ENCODE measurements around the gene C15orf39. TPM values are rescaled to one million over a fixed set of nuclear protein-coding genes. Genes with fewer than 3 reads are reported as not detected.
"Not testable (repeated sequence)": the region's sequence is repeated elsewhere in the genome, so short reads cannot be mapped to it uniquely, and the experiment has no call there.

The C15orf39 gene
- polyA plus RNA-seq, 3 donors: 8.9 to 80.7 (median 18.2) TPM

DNA sequence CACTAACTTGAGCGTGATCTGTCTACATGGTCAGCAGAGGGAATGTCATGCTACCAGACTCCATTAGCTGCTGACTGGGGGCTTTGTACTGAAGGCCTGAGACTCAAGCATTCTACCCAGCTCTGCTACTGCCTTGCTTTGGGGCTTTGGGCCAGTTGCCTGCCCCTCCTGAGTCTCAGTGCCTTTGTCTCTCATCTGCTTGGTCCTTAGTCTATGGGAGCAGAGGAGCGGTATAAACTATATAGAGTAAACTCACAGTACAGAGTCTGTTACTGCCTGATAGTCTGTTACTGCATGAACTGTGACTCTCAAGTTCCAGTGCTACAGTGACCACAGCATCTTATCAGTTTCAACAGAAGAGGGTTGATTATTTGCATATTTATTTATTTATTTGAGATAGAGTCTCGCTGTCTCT lies 38.5 kb upstream of the C15orf39 start:
- intact Hi-C loops (cut with micrococcal nuclease): loop anchor here in 1 of 2 donors (5.0 kb wide), 1 partner anchor 39 kb away; the partner anchor contains the start of gene C15orf39
- DNase-seq: no peak
- WGBS (ENCODE audit: insufficient coverage): 89% methylated on average over 1 of the region's 3 CpGs
- H3K4me1 Mint-ChIP-seq: peaks cover 57% of the 10 kb centered on the region
- Histone ChIP-seq H3K9ac (ENCODE audit: insufficient read depth, low read length, poor library complexity, severe bottlenecking) (no peak overlapping the region), H3K4me2 (replicated peaks; ENCODE audit: extremely low read depth, low read length, poor library complexity, severe bottlenecking) (no peak overlapping the region), H3K36me3 (replicated peaks in 1 of 2; ENCODE audit: control insufficient read depth in 1 of 2, insufficient read depth in 2 of 2, low read length in 2 of 2) (no peaks in the 10 kb centered on the region), H3K9me3 (replicated peaks in 1 of 2; ENCODE audit: control insufficient read depth in 1 of 2, insufficient read depth in 1 of 2, low read length in 2 of 2) (no peaks in the 10 kb centered on the region), H3K4me1 (ENCODE audit: control insufficient read depth in 1 of 2, insufficient read depth in 2 of 2, low read length in 2 of 2) (peaks cover 55 to 69% of the 10 kb centered on the region in 2 donors), H2AFZ (ENCODE audit: insufficient read depth, low read depth, low read length, poor library complexity, severe bottlenecking) (no peak overlapping the region), H3K27me3 (ENCODE audit: control insufficient read depth in 2 of 2, insufficient read depth in 2 of 2, low read length in 2 of 2) (no peaks in the 10 kb centered on the region), H3K79me2 (ENCODE audit: insufficient read depth, low read length) (no peaks in the 10 kb centered on the region), H4K20me1 (ENCODE audit: insufficient read depth, low read length) (no peaks in the 10 kb centered on the region), H3K4me3 (replicated peaks in 1 of 3; ENCODE audit: low read depth in 2 of 3, low read length in 3 of 3) (no peak overlapping the region), H3K27ac (ENCODE audit: low read depth in 1 of 2, low read length in 2 of 2) (peak overlapping the region in 1 of 2 donors; percentile 70)
- peaks cover 0 to 2% (median 0%) of the 10 kb centered on the region in 3 donors for H3K27me3 Mint-ChIP-seq (ENCODE audit: low read depth in 3 of 3)
- H3K4me3 Mint-ChIP-seq: no peak overlapping the region
- H3K36me3 Mint-ChIP-seq: peaks cover 0 to 3% of the 10 kb centered on the region in 2 donors
- TF ChIP-seq, protein P1, sequence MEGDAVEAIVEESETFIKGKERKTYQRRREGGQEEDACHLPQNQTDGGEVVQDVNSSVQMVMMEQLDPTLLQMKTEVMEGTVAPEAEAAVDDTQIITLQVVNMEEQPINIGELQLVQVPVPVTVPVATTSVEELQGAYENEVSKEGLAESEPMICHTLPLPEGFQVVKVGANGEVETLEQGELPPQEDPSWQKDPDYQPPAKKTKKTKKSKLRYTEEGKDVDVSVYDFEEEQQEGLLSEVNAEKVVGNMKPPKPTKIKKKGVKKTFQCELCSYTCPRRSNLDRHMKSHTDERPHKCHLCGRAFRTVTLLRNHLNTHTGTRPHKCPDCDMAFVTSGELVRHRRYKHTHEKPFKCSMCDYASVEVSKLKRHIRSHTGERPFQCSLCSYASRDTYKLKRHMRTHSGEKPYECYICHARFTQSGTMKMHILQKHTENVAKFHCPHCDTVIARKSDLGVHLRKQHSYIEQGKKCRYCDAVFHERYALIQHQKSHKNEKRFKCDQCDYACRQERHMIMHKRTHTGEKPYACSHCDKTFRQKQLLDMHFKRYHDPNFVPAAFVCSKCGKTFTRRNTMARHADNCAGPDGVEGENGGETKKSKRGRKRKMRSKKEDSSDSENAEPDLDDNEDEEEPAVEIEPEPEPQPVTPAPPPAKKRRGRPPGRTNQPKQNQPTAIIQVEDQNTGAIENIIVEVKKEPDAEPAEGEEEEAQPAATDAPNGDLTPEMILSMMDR (IDR thresholded peaks at IDR 0.05): no peak
- peak overlapping the region in 2 of 7 donors; percentile 81 to 89 for H3K27ac Mint-ChIP-seq
- H3K9me3 Mint-ChIP-seq: no peaks in the 10 kb centered on the region

- peak overlapping the region in 1 of 2 donors; percentile 58 for H3K27ac ChIP-seq (ENCODE audit: low read depth in 1 of 2, low read length in 2 of 2)
- peaks cover 55% of the 10 kb centered on the region for H3K4me1 Mint-ChIP-seq
- H3K9me3 Mint-ChIP-seq: peaks cover 0 to 7% (median 6%) of the 10 kb centered on the region in 7 donors
- H3K36me3 ChIP-seq (replicated peaks in 1 of 2; ENCODE audit: control insufficient read depth in 1 of 2, insufficient read depth in 2 of 2, low read length in 2 of 2): no peaks in the 10 kb centered on the region
- H3K27ac Mint-ChIP-seq: peak overlapping the region in 6 of 7 donors; percentile 12 to 85 (median 77)
- H3K27me3 Mint-ChIP-seq (ENCODE audit: low read depth in 3 of 3): peaks cover 0 to 2% (median 0%) of the 10 kb centered on the region in 3 donors
- no peaks in the 10 kb centered on the region for H3K9me3 ChIP-seq (replicated peaks in 1 of 2; ENCODE audit: control insufficient read depth in 1 of 2, insufficient read depth in 1 of 2, low read length in 2 of 2)
- H3K36me3 Mint-ChIP-seq: peaks cover 0 to 7% of the 10 kb centered on the region in 2 donors
- peak overlapping the region; percentile 27 for H3K4me2 ChIP-seq (replicated peaks; ENCODE audit: extremely low read depth, low read length, poor library complexity, severe bottlenecking)
- H3K79me2 ChIP-seq (ENCODE audit: insufficient read depth, low read length): no peaks in the 10 kb centered on the region
- H3K9ac ChIP-seq (ENCODE audit: insufficient read depth, low read length, poor library complexity, severe bottlenecking): no peak overlapping the region
- intact Hi-C loops (cut with micrococcal nuclease): loop anchor here in 1 of 2 donors (5.0 kb wide), 2 partner anchors 37 to 38 kb away; partner anchors contain the start of gene C15orf39
- H3K4me3 ChIP-seq (replicated peaks in 1 of 3; ENCODE audit: low read depth in 2 of 3, low read length in 3 of 3): peak overlapping the region in 1 of 3 experiments; percentile 28
- H3K27me3 ChIP-seq (ENCODE audit: control insufficient read depth in 2 of 2, insufficient read depth in 2 of 2, low read length in 2 of 2): no peaks in the 10 kb centered on the region
- no peak overlapping the region for H3K4me3 Mint-ChIP-seq
- peaks cover 50 to 65% of the 10 kb centered on the region in 2 donors for H3K4me1 ChIP-seq (ENCODE audit: control insufficient read depth in 1 of 2, insufficient read depth in 2 of 2, low read length in 2 of 2)
- DNase-seq: peak in 2 of 3 donors; percentile 41 to 58
- WGBS (ENCODE audit: insufficient coverage): 0% methylated on average over 1 of the region's 4 CpGs
- TF ChIP-seq, protein P1 (IDR thresholded peaks at IDR 0.05): no peak
- no peaks in the 10 kb centered on the region for H4K20me1 ChIP-seq (ENCODE audit: insufficient read depth, low read length)
- H2AFZ ChIP-seq (ENCODE audit: insufficient read depth, low read depth, low read length, poor library complexity, severe bottlenecking): no peak overlapping the region
Measured at GRCh38 chr15:75164625-75165350, 36.9 kb upstream of the C15orf39 start.

- H3K9ac ChIP-seq (ENCODE audit: insufficient read depth, low read length, poor library complexity, severe bottlenecking); DNase-seq; H3K9me3 Mint-ChIP-seq; H3K4me3 Mint-ChIP-seq; H3K36me3 Mint-ChIP-seq; H3K27me3 Mint-ChIP-seq (ENCODE audit: low read depth in 3 of 3); H3K4me2 ChIP-seq (replicated peaks; ENCODE audit: extremely low read depth, low read length, poor library complexity, severe bottlenecking); H3K9me3 ChIP-seq (replicated peaks in 1 of 2; ENCODE audit: control insufficient read depth in 1 of 2, insufficient read depth in 1 of 2, low read length in 2 of 2); H3K36me3 ChIP-seq (replicated peaks in 1 of 2; ENCODE audit: control insufficient read depth in 1 of 2, insufficient read depth in 2 of 2, low read length in 2 of 2); H3K27me3 ChIP-seq (ENCODE audit: control insufficient read depth in 2 of 2, insufficient read depth in 2 of 2, low read length in 2 of 2); H4K20me1 ChIP-seq (ENCODE audit: insufficient read depth, low read length); H3K4me3 ChIP-seq (replicated peaks in 1 of 3; ENCODE audit: low read depth in 2 of 3, low read length in 3 of 3); H3K79me2 ChIP-seq (ENCODE audit: insufficient read depth, low read length); H3K27ac ChIP-seq (ENCODE audit: low read depth in 1 of 2, low read length in 2 of 2); H2AFZ ChIP-seq (ENCODE audit: insufficient read depth, low read depth, low read length, poor library complexity, severe bottlenecking): not testable (repeated sequence)
- 96% methylated on average over 4 of the region's 8 CpGs for WGBS (ENCODE audit: insufficient coverage)
- Mint-ChIP-seq H3K4me1 (peaks cover 55% of the 10 kb centered on the region), H3K27ac (peak overlapping the region in 1 of 7 donors; percentile 5)
- intact Hi-C loops (cut with micrococcal nuclease): loop anchor here in 1 of 2 donors (5.0 kb wide), 1 partner anchor 39 kb away; no protein-coding TSS in a partner anchor
- H3K4me1 ChIP-seq (ENCODE audit: control insufficient read depth in 1 of 2, insufficient read depth in 2 of 2, low read length in 2 of 2): peaks cover 50 to 64% of the 10 kb centered on the region in 2 donors
Measured at GRCh38 chr15:75166489-75167063, 35.1 kb upstream of the C15orf39 start.
